AG09319 (cell line): Measurements from ENCODE around the gene PAN2.

Experiments
- DNase-seq: peaks from one replicate; pipeline ENCODE4 v3.0.0-alpha.2; 2010; ENCODE audit warnings: low read depth; ENCODE audit errors: extremely low read depth
- CTCF ChIP-seq: IDR thresholded peaks from 2 replicates; pipeline ENCODE4 v1.5.1; 2011; ENCODE audit warnings: low read depth, mild to moderate bottlenecking, inconsistent platforms, low read length, moderate library complexity

Gene PAN2

GRCh38 chr12:56315622-56316473 is 18.0 kb downstream of the PAN2 start, which contains the start of gene CNPY2:
TSS of gene CNPY2 (minus strand) at chr12:56315988. CDS start at chr12:56315217, 771 bp downstream.
- no peak for TF ChIP-seq CTCF
- peak; percentile 88 for DNase-seq

GRCh38 chr12:56315249-56315621 is 18.6 kb downstream of the PAN2 start:
- no peak for TF ChIP-seq CTCF

GRCh38 chr12:56311003-56311402 is 22.8 kb downstream of the PAN2 start:
- no peak for TF ChIP-seq CTCF
- no peak for DNase-seq

More at GRCh38 chr12:56315249-56315621, 18.6 kb downstream of the PAN2 start:
- DNase-seq: no peak

GRCh38 chr12:56308714-56309113 is 25.1 kb downstream of the PAN2 start:
- no peak for DNase-seq
- no peak for TF ChIP-seq CTCF

GRCh38 chr12:56307221-56307965 is 26.4 kb downstream of the PAN2 start:
- no peak for TF ChIP-seq CTCF
- no peak for DNase-seq

GRCh38 chr12:56304872-56305590 is 28.8 kb downstream of the PAN2 start:
- DNase-seq: no peak
- no peak for TF ChIP-seq CTCF

- TF ChIP-seq CTCF: no peak
- no peak for DNase-seq
These were observed 29.5 kb downstream of the PAN2 start for GRCh38 chr12:56304276-56304675.
